Gastrocnemius medialis (tissue), 4 donors: ENCODE results near the gene KCND1.
A peak's percentile ranks its signal among the peaks of the same experiment; 100 is the strongest.

Source experiments
- POLR2A ChIP-seq, 2 donors: fragments of 450-650 bp; IDR thresholded peaks; one replicate each; pipeline ENCODE4 v1.6.1; 2017; ENCODE audit warnings: antibody characterized with exemption in 2 of 2, mild to moderate bottlenecking in 2 of 2, moderate library complexity in 2 of 2
- TF ChIP-seq, protein P1 (sequence below), 5 experiments: fragments of 450-650 bp in 3 of 5; fragments of 200-600 bp in 2 of 5; sonication (generic) in 2 of 5; IDR thresholded peaks in 4 of 5; conservative IDR thresholded peaks in 1 of 5; 1 replicate in 4 of 5; 2 replicates in 1 of 5; pipeline ENCODE4 v1.5.1; 2016 to 2019; ENCODE audit warnings: antibody characterized with exemption in 5 of 5, mild to moderate bottlenecking in 3 of 5, moderate library complexity in 3 of 5

DNA sequence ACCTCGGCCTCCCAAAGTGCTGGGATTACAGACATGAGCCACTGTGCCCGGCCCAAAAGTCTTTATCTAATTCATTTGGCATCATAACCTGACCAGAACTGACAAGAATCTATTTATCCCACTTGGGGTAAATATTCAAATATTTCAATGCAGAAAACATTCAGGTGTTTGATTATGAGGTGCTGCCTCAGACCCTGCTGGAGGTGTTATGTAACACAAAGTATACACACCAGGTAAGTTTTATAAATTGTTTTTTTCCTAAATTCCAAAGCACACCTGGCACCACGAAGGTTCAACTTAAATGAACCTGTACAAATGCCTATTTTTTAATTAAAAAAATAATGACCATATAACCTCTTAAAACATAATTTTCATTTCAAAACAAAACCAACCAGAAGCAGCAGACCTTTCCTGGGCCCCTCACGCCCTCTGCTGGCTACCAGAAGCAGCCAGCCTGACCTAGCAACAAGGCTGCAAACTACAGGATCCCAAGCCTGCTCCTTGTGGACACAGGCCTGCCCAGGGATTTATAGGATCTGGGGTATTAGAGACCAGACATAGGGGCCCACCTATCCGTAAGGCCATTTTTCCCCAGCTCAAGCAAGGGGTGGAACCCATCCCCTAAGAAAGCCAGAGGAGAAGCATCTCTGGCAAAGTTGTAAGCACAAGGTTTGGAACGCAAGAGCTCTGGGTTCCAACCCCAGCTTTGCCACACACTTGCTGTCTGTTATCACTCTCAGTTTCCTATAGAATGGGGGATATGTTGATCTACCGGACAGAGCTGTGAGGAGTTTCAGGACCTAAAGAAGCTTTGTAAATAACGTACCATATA is 25.9 kb downstream of the KCND1 start:
- TF ChIP-seq, protein P1, sequence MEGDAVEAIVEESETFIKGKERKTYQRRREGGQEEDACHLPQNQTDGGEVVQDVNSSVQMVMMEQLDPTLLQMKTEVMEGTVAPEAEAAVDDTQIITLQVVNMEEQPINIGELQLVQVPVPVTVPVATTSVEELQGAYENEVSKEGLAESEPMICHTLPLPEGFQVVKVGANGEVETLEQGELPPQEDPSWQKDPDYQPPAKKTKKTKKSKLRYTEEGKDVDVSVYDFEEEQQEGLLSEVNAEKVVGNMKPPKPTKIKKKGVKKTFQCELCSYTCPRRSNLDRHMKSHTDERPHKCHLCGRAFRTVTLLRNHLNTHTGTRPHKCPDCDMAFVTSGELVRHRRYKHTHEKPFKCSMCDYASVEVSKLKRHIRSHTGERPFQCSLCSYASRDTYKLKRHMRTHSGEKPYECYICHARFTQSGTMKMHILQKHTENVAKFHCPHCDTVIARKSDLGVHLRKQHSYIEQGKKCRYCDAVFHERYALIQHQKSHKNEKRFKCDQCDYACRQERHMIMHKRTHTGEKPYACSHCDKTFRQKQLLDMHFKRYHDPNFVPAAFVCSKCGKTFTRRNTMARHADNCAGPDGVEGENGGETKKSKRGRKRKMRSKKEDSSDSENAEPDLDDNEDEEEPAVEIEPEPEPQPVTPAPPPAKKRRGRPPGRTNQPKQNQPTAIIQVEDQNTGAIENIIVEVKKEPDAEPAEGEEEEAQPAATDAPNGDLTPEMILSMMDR (IDR thresholded peaks at IDR 0.05 in 4 of 5, conservative IDR thresholded peaks at IDR 0.05 in 1 of 5): peak; percentile 17 to 57 (median 29)
- no peak for TF ChIP-seq POLR2A (IDR thresholded peaks at IDR 0.05)
